PC-3 (cell line): Measurements from ENCODE around the gene MRPL4. TPM values are rescaled to one million over a fixed set of nuclear protein-coding genes. Genes with fewer than 3 reads are reported as not detected.

ENCODE experiments used
- ATAC-seq: fragments of 200-7000 bp; cut with Tn5 transposase; 2 replicates; pipeline ENCODE4 v1.9.1; 2020; ENCODE audit warnings: mild to moderate bottlenecking, moderate library complexity
- BruUV-seq: library from RNA; stranded (reverse); fragments of 400-500 nt; replicated peaks from 2 replicates; lab custom pipeline; 2021; lab: Mats Ljungman, UMichigan
- CTCF ChIA-PET: fragments of 300-600 bp; sonication (Branson Sonifier 250); formaldehyde crosslinking; loops from one replicate; lab custom pipeline; 2022; ENCODE audit warnings: antibody characterized with exemption; lab: Charles Lee
- POLR2A ChIA-PET: fragments of 300-600 bp; sonication (Branson Sonifier 250); formaldehyde crosslinking; loops from one replicate; lab custom pipeline; 2022; ENCODE audit warnings: antibody characterized with exemption; ENCODE audit not compliant: unreplicated experiment; lab: Charles Lee
- DNase-seq: peaks from one replicate; pipeline ENCODE4 v3.0.0-alpha.2; 2015
- H2AFZ ChIP-seq: fragments of 300-600 bp; sonication (generic); 2 replicates; pipeline ENCODE4 v1.6.0; 2016; ENCODE audit warnings: antibody characterized with exemption, low read length
- H3F3A ChIP-seq: fragments of 300-600 bp; sonication (generic); one replicate; pipeline ENCODE4 v1.6.0; 2017; ENCODE audit warnings: antibody characterized with exemption, low read length, control low read depth, mild to moderate bottlenecking; ENCODE audit not compliant: unreplicated experiment
- H3K27ac ChIP-seq: fragments of 300-600 bp; sonication (generic); 2 replicates; pipeline ENCODE4 v1.5.1; 2016; ENCODE audit warnings: mild to moderate bottlenecking, low read length
- H3K27me3 ChIP-seq: fragments of 300-600 bp; sonication (generic); 2 replicates; pipeline ENCODE4 v1.6.1; 2016; ENCODE audit warnings: low read length, mixed read lengths
- H3K36me3 ChIP-seq: fragments of 300-600 bp; sonication (generic); 2 replicates; pipeline ENCODE4 v1.6.1; 2016; ENCODE audit warnings: low read depth, mixed run types, low read length, mixed read lengths
- H3K4me1 ChIP-seq: fragments of 300-600 bp; sonication (generic); 2 replicates; pipeline ENCODE4 v1.5.1; 2016; ENCODE audit warnings: low read length; ENCODE audit not compliant: insufficient read depth
- H3K4me2 ChIP-seq: fragments of 300-600 bp; sonication (generic); 2 replicates; pipeline ENCODE4 v1.6.0; 2016; ENCODE audit warnings: low read length
- H3K4me3 ChIP-seq: fragments of 300-600 bp; sonication (generic); 2 replicates; pipeline ENCODE4 v1.5.1; 2016; ENCODE audit warnings: mild to moderate bottlenecking, low read length, mixed read lengths
- H3K79me2 ChIP-seq: fragments of 300-600 bp; sonication (generic); 2 replicates; pipeline ENCODE4 v1.6.1; 2017; ENCODE audit warnings: low read length, mixed read lengths
- H3K9ac ChIP-seq: fragments of 300-600 bp; sonication (generic); 2 replicates; pipeline ENCODE4 v1.6.0; 2016; ENCODE audit warnings: mild to moderate bottlenecking, low read length
- H3K9me2 ChIP-seq: fragments of 300-600 bp; sonication (generic); replicated peaks from 2 replicates; pipeline ENCODE4 v1.6.1; 2016; ENCODE audit warnings: mixed run types, low read length, mixed read lengths
- H3K9me3 ChIP-seq: fragments of 300-600 bp; sonication (generic); 2 replicates; pipeline ENCODE4 v1.6.1; 2016; ENCODE audit warnings: low read length, mixed read lengths
- H4K20me1 ChIP-seq: fragments of 300-600 bp; sonication (generic); 2 replicates; pipeline ENCODE4 v1.6.1; 2016; ENCODE audit warnings: low read length, mixed read lengths
- CTCF ChIP-seq: fragments of 300-600 bp; sonication (generic); conservative IDR thresholded peaks from 2 replicates; pipeline ENCODE4 v1.5.1; 2017; ENCODE audit warnings: antibody characterized with exemption, low read depth, mild to moderate bottlenecking, low read length
- EZH2 ChIP-seq: fragments of 300-600 bp; sonication (generic); IDR thresholded peaks from one replicate; pipeline ENCODE4 v1.6.1; 2017; ENCODE audit warnings: antibody characterized with exemption, mild to moderate bottlenecking, low read length; ENCODE audit not compliant: unreplicated experiment
- EZH2phosphoT487 ChIP-seq: fragments of 300-600 bp; sonication (generic); IDR thresholded peaks from 2 replicates; pipeline ENCODE4 v1.6.1; 2018; ENCODE audit warnings: mild to moderate bottlenecking, antibody characterized with exemption, low read length, borderline replicate concordance
- intact Hi-C: fragments of 100-400 bp; cut with micrococcal nuclease; formaldehyde crosslinking; loops from 2 replicates; pipeline ENCODE4 v1.9.0; 2023
- total RNA-seq: library from RNA; depleted of rRNA; stranded (reverse); fragments of >200 nt; gene quantifications from 2 replicates; pipeline ENCODE4 v1.2.3, GENCODE V29; 2014

MRPL4 gene
- total RNA-seq, 1 experiment from 2014 or later, result 336 TPM

- Histone ChIP-seq H4K20me1 (no peaks in the 10 kb centered on the region), H3K4me1 (peaks cover 29% of the 10 kb centered on the region), H2AFZ (peak overlapping the region; percentile 80), H3K27ac (no peak overlapping the region), H3K9me3 (no peaks in the 10 kb centered on the region), H3K79me2 (no peaks in the 10 kb centered on the region), H3K27me3 (peaks cover 19% of the 10 kb centered on the region; the same call in 1 of the 2 replicates), H3K36me3 (no peaks in the 10 kb centered on the region), H3F3A (no peaks in the 10 kb centered on the region), H3K4me2 (peak overlapping the region; percentile 95), H3K9ac (no peak overlapping the region), H3K9me2 (no peaks in the 10 kb centered on the region), H3K4me3 (peak overlapping the region; percentile 69)
- POLR2A ChIA-PET, result interaction anchor here (0.6 to 0.7 kb wide), 2 partner anchors 21 to 89 kb away, joined by 6 read pairs; partner anchors contain the start of genes ICAM1 and TYK2
- no peak for TF ChIP-seq CTCF
- TF ChIP-seq EZH2phosphoT487, result no peak
- no peak for TF ChIP-seq EZH2
- ATAC-seq (peak; percentile 19), DNase-seq (no peak)
- CTCF ChIA-PET, result interaction anchor here (0.8 to 2.1 kb wide), 4 partner anchors 22 to 99 kb away, joined by 3 to 12 read pairs (median 4); partner anchors contain the start of gene ICAM1
- intact Hi-C loops, result no loop called here
- TSS peak; percentile 35 for BruUV-seq
These were observed 39.7 kb downstream of the MRPL4 start for GRCh38 chr19:10291554-10292205.

- peaks cover 29% of the 10 kb centered on the region for H3K4me1 ChIP-seq
- peaks cover 19% of the 10 kb centered on the region; the same call in 1 of the 2 replicates for H3K27me3 ChIP-seq
- no peaks in the 10 kb centered on the region for H4K20me1 ChIP-seq
- peak overlapping the region; percentile 95 for H3K4me2 ChIP-seq
- no peak overlapping the region for H3K27ac ChIP-seq
- BruUV-seq, result no TSS peak
- no peaks in the 10 kb centered on the region for H3K36me3 ChIP-seq
- POLR2A ChIA-PET, result interaction anchor here (0.7 kb wide), 1 partner anchor 22 kb away, joined by 6 read pairs; the partner anchor contains the start of gene ICAM1
- CTCF ChIA-PET, result interaction anchor here (2.1 kb wide), 1 partner anchor 22 kb away, joined by 12 read pairs; the partner anchor contains the start of gene ICAM1
- peak overlapping the region; percentile 80 for H2AFZ ChIP-seq
- no peak overlapping the region for H3K9ac ChIP-seq
- no peaks in the 10 kb centered on the region for H3K9me2 ChIP-seq
- peak; percentile 83 for DNase-seq
- H3F3A ChIP-seq, result no peaks in the 10 kb centered on the region
- peak; percentile 49 for ATAC-seq
- intact Hi-C loops, result no loop called here
- no peaks in the 10 kb centered on the region for H3K9me3 ChIP-seq
- TF ChIP-seq EZH2 (no peak), CTCF (no peak), EZH2phosphoT487 (no peak)
- H3K4me3 ChIP-seq, result peak overlapping the region; percentile 69
- no peaks in the 10 kb centered on the region for H3K79me2 ChIP-seq
These were observed 40.3 kb downstream of the MRPL4 start for GRCh38 chr19:10292206-10292788.
